HG03439 (cell line): Measurements from ENCODE around the gene HTR3E.
"Not testable (repeated sequence)": the region's sequence is repeated elsewhere in the genome, so short reads cannot be mapped to it uniquely, and the experiment has no call there.

ENCODE experiments used
- ATAC-seq: cut with Tn5 transposase; IDR thresholded peaks from one replicate; pipeline ENCODE4 v1.9.1; 2021; ENCODE audit warnings: mild to moderate bottlenecking, moderate library complexity; ENCODE audit not compliant: unreplicated experiment

The HTR3E gene, protein sequence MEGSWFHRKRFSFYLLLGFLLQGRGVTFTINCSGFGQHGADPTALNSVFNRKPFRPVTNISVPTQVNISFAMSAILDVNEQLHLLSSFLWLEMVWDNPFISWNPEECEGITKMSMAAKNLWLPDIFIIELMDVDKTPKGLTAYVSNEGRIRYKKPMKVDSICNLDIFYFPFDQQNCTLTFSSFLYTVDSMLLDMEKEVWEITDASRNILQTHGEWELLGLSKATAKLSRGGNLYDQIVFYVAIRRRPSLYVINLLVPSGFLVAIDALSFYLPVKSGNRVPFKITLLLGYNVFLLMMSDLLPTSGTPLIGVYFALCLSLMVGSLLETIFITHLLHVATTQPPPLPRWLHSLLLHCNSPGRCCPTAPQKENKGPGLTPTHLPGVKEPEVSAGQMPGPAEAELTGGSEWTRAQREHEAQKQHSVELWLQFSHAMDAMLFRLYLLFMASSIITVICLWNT

DNA sequence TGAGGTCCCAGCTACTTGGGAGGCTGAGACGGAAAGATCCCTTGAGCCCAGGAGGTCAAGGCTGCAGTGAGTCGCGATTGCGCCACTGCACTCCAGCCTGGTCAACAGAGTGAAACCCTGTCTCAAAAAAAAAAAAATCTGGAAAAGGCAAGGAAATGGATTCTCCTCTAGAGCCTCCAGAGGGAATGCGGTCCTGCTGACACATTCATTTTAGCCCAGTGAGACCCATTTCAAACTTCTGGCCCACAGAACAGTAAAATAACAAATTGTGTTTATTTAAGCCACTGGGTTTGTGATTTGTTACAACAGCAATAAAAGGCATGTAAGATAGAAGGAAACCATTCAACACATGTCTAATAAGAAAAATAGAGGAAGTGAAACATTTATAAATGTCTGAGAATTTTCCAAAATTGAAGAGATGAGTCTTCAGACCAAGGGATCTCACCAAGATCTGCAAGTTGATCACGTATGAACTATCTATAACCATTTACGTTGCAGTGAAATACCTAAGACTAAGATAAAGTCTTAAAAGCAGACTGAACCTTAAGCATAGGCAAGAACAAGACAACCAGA, at the start of gene HTR3E:
Gene HTR3E (plus strand): TSS at position 254 of the 573 bp plus-strand sequence. CDS start 466 bp downstream, outside the sequence.
- ATAC-seq, result no peak

DNA sequence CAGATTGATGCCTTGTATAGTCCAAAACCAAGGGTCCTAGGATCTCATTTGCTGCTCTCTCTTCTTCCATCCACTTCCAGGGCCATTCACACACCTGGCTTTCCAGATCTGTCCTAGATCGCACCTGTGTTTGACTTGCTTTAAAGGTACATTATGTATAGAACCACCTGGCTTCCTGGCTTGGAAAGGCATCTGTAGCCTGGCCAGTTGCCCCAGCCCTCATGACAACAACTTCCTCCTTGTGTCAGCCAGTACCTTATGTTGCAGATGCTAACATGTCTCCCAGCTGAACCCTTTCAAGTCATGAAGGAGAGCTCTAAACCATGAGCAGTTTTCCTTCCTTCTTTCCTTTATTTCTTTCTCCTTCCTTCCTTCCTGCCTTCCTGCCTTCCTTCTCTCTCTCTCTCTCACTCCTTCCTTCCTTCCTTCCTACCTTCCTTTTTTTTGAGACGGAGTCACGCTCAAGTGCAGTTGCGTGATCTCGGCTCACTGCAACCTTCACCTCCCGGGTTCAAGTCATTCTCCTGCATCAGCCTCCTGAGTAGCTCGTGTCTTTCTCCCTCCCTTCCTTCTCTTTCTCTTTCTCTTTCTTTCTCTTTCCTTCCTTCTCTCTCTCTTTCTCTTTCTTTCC, 46.5 kb upstream of the HTR3E start:
- no peak for ATAC-seq

DNA sequence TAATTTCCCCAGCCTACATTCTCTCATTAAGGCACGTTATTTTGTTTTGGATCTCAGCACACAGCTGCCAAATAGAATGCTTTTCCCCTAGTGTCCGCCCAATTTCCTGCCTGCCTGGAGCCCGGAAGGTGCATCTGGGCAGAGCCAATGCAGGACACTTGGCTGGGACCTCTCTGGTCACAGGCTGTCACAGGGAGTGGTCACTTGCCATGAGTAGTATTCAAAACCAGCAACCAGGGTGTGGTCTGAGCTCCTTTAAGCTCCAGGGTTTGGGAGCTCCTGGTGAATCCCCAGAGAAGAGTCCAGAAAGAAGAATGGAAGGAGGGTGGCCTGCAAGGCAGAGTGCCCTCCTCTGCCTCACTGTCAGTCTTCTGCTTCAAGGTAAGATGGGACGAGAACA, 44.1 kb upstream of the HTR3E start, which contains the start of gene HTR3C:
Gene HTR3C (plus strand): TSS at position 281 of the 400 bp plus-strand sequence. CDS start 34 bp downstream, at position 315.
- no peak for ATAC-seq

GRCh38 chr3:184058029-184058428, 38.8 kb upstream of the HTR3E start:
- no peak for ATAC-seq

- ATAC-seq, result no peak
Measured at GRCh38 chr3:184059424-184059823, 37.4 kb upstream of the HTR3E start.

DNA sequence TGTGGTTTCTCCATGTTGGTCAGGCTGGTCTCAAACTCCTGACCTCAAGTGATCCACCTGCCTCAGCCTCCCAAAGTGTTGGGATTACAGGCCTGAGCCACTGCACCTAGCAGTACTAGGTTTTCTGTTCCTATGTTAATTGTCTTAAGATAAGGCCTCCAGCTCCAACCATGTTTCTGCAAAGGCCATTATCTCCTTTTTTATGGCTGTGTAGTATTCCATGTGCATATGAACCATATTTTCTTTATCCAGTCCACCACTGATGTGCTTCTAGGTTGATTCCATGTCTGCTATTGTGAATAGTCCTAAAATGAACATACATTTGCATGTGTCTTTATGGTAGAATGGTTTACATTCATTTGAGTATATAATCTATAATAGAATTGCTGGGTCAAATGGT, 34.2 kb upstream of the HTR3E start:
- ATAC-seq, result no peak

- no peak for ATAC-seq
Measured at GRCh38 chr3:184066211-184066610, 30.7 kb upstream of the HTR3E start.

DNA sequence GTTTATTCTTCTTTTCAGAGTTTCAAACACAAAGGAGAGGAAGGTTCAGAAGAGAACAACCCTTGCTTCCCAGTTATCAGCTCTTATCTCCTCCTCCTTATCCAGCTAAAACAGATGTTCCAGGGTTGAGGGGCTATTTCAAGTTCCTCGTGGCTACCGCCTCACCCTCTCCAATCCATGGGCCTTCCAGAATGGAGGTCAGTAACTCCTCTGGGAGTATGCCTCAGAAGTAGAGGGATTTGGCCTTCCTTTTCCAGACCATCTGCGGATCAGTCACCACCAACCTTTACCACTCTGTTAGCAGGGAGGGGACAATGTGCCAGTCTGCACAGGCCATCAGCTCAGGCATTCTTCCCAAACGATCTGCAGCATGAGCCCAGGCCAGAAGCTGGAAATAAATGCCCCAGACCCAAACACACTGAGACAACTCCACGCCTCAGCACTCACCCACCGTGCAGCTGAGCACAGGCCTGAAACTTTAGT, 29.2 kb upstream of the HTR3E start:
- no peak for ATAC-seq

DNA sequence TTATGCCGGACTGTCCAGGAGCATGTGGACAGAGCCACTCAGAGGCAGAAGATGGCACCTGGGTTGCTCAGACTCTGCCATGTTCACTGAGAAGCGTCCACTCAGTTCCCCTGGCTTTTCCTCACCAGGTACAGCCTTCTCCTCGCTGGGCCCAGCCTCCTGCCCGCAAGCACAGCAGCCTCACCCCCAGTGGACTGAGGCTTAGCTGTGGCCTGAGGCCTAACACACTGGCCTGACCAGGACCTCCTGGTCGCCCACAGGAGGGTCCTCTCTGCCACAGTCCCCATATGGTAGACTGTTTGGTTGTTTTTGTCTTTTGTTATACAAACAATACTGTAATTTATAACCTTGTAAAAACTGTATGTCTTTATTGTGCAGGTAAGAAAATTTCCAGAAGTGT, 28.5 kb upstream of the HTR3E start:
- no peak for ATAC-seq

DNA sequence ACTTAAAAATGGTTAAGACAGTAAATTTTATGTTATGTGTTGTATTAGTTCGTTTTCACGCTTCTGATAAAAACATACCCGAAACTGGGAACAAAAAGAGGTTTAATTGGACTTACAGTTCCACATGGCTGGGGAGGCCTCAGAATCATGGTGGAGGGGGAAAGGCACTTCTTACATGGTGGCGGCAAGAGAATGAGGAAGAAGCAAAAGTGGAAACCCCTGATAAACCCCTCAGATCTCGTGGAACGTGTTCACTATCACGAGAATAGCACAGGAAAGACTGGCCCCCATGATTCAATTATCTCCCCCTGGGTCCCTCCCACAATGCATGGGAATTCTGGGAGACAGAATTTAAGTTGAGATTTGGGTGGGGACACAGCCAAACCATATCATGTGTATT, 25.7 kb upstream of the HTR3E start:
- not testable (repeated sequence) for ATAC-seq

DNA sequence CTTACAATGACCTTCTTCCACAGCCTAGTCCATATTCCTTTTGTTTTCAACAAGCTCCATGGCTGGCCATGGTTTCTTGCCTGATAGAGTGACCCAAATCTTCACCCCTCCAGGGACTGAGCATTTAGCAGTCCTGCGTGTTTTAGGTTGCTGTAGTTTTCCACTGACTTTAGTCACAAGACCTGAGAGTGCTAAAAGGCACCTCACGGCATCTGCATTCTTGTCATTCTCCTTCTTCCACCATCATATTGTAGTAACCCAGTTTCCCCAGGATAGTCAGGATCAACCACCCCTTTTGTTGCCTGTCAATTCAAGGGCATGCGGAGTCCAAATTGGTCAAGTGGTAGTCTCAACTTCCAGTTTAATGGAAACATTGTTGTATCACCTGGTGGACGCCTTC, 23.2 kb upstream of the HTR3E start:
- no peak for ATAC-seq

DNA sequence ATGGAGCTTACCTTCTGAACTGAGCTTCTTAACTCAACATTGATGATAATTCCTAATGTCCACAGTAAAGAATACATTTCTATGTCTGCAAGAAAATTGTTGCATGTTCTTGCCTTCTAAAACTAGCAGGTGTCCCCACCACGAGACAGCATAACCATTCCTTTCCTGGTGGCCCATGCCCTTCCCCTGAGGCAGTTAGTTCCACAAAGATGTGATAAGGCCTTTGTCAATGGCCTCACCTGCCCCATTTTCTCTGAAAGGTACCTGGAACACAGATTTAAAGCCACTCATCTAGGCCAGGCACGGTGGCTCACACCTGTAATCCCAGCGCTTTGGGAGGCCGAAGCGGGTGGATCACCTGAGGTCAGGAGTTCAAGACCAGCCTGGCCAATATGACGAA, 21.0 kb upstream of the HTR3E start:
- no peak for ATAC-seq

DNA sequence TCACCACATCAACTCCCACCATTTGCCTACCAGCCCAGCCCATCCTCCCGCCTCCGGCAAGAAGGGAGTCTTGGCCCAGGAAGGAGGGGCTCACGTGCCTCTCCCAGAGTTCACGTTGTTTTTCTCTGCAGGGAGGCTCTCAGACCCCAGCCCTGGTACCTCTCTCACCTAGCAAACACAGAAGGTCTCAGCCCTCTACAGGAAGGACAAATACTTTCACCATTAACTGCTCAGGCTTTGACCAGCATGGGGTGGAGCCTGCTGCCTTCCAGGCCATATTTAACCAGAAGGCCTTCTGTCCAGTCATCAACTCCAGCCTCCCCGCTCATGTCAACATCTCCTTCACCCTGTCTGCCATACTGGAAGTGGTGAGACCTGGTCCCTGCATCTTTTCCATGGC, 19.0 kb upstream of the HTR3E start:
- no peak for ATAC-seq

GRCh38 chr3:184078851-184079250, 18.0 kb upstream of the HTR3E start:
- no peak for ATAC-seq

- ATAC-seq, result no peak
Measured at GRCh38 chr3:184081116-184081830, 15.6 kb upstream of the HTR3E start.

- ATAC-seq, result no peak
Measured at GRCh38 chr3:184082034-184082433, 14.8 kb upstream of the HTR3E start.

DNA sequence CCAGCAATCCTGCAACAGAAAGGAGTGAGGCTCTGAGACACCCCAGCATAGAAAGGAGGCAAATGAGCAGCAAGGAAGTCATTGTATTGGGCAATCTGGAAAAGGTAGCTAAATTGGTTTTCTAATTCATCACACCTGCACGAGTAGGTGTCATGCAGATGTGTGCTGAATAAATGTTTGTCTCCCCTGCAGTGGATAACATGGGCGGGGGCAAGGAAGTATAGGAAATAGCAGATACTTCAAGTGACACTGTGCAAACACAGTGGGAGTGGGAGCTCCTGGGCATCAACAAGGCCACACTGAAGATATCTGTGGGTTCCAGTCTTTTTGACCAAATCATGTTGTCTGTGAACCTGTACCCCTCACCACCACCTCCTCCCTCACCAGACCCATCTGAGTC, 14.4 kb upstream of the HTR3E start:
- ATAC-seq, result no peak

DNA sequence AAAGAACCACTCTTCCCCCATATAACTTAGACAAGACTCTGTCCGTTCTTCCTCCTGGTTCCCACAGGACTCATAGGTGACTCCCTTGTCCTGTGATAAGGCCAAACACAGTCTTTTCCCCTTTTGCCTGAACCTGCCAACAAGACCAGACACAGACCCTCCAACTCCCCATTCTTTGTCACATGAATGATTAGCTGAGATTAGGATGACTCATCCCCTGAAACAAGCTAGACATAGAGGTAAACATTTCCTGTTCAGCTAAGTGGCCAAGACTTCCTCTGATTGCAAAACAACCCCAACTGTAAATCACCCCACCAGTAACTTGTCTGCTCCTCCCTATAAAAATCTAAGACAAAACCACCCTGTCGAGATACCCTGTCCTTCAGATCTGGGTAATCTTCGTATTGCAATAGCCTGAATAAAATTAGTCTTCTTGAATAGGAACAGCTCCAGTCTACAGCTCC, 11.4 kb upstream of the HTR3E start:
- no peak for ATAC-seq

DNA sequence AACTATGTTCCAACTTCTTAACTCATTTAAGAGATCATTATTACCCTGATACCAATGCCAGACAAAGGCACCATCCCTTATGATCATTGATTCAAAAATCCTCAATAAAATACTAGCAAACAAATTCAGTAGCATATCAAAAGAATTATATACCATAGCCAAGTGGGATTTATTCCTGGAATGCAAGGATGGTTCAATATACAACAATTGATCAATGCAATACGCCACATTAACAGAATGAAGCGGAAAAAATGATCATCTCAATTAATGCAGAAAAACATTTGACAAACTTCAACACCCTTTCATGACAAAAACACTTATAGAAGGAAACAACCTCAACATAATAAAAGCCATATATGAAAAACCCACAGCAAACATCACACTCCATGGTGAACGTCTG, 4.7 kb upstream of the HTR3E start:
- no peak for ATAC-seq

DNA sequence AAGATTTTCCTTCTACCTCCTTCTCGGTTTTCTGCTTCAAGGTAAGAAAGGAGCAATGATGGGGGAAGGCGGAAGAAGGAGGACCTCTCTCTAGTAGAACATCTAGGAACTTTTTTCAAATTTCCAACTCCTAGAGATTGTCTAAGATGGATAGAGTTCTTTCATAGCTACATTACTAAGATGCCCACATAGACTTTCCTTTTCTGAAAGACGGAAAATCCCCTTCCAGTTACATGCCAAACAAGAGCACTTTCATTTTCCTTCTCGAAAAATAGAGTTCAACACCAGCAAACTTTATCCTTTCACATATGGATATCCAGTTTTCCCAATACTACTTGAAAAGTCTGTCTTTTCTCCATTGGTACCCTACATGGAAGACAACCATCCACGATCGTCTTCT, 692 bp downstream of the HTR3E start:
- ATAC-seq, result no peak
